Measurements from ENCODE around the gene ZER1.
"Not testable (repeated sequence)": the region's sequence is repeated elsewhere in the genome, so short reads cannot be mapped to it uniquely, and the experiment has no call there.

The ZER1 gene

GRCh38 chr9:128800061-128800460 is 28.3 kb upstream of the ZER1 start:
- H3K4me3 Mint-ChIP-seq = no peak overlapping the region
- no peaks in the 10 kb centered on the region for H3K27me3 Mint-ChIP-seq
- intact Hi-C loops (cut with micrococcal nuclease) = no loop called here
- H3K36me3 Mint-ChIP-seq (ENCODE audit: low read depth) = peaks cover 98% of the 10 kb centered on the region
- H3K9me3 Mint-ChIP-seq = no peaks in the 10 kb centered on the region
- no peak overlapping the region for H3K27ac Mint-ChIP-seq
- no peaks in the 10 kb centered on the region for H3K4me1 Mint-ChIP-seq (ENCODE audit: low read depth)

- H3K9me3 Mint-ChIP-seq = no peaks in the 10 kb centered on the region
- no peak overlapping the region for H3K27ac Mint-ChIP-seq
- H3K36me3 Mint-ChIP-seq (ENCODE audit: low read depth) = peaks cover 98% of the 10 kb centered on the region
- no peak overlapping the region for H3K4me3 Mint-ChIP-seq
- no peaks in the 10 kb centered on the region for H3K27me3 Mint-ChIP-seq
- intact Hi-C loops (cut with micrococcal nuclease) = no loop called here
- peaks cover 2% of the 10 kb centered on the region for H3K4me1 Mint-ChIP-seq (ENCODE audit: low read depth)
These were observed 27.2 kb upstream of the ZER1 start for GRCh38 chr9:128798896-128799295.

GRCh38 chr9:128794961-128795360 is 23.2 kb upstream of the ZER1 start:
- H3K27me3 Mint-ChIP-seq; H3K27ac Mint-ChIP-seq; intact Hi-C loops (cut with micrococcal nuclease); H3K4me3 Mint-ChIP-seq; H3K9me3 Mint-ChIP-seq; H3K4me1 Mint-ChIP-seq (ENCODE audit: low read depth): not testable (repeated sequence)
- peaks cover 98% of the 10 kb centered on the region for H3K36me3 Mint-ChIP-seq (ENCODE audit: low read depth)

- H3K4me3 Mint-ChIP-seq = no peak overlapping the region
- H3K36me3 Mint-ChIP-seq (ENCODE audit: low read depth) = peaks cover 84% of the 10 kb centered on the region
- intact Hi-C loops (cut with micrococcal nuclease) = no loop called here
- peaks cover 14% of the 10 kb centered on the region for H3K4me1 Mint-ChIP-seq (ENCODE audit: low read depth)
- no peaks in the 10 kb centered on the region for H3K27me3 Mint-ChIP-seq
- no peak overlapping the region for H3K27ac Mint-ChIP-seq
- no peaks in the 10 kb centered on the region for H3K9me3 Mint-ChIP-seq
These were observed 21.4 kb upstream of the ZER1 start for GRCh38 chr9:128792978-128793686.

GRCh38 chr9:128792134-128792533 is 20.4 kb upstream of the ZER1 start:
- H3K27ac Mint-ChIP-seq = no peak overlapping the region
- peaks cover 21% of the 10 kb centered on the region for H3K4me1 Mint-ChIP-seq (ENCODE audit: low read depth)
- H3K4me3 Mint-ChIP-seq = no peak overlapping the region
- intact Hi-C loops (cut with micrococcal nuclease) = no loop called here
- no peaks in the 10 kb centered on the region for H3K27me3 Mint-ChIP-seq
- H3K9me3 Mint-ChIP-seq = no peaks in the 10 kb centered on the region
- H3K36me3 Mint-ChIP-seq (ENCODE audit: low read depth) = peaks cover 81% of the 10 kb centered on the region

GRCh38 chr9:128790536-128790935 is 18.8 kb upstream of the ZER1 start:
- Mint-ChIP-seq H3K27me3 (no peaks in the 10 kb centered on the region), H3K4me1 (ENCODE audit: low read depth) (peaks cover 26% of the 10 kb centered on the region), H3K4me3 (no peak overlapping the region), H3K27ac (no peak overlapping the region), H3K9me3 (no peaks in the 10 kb centered on the region), H3K36me3 (ENCODE audit: low read depth) (peaks cover 71% of the 10 kb centered on the region)
- intact Hi-C loops (cut with micrococcal nuclease) = no loop called here

- intact Hi-C loops (cut with micrococcal nuclease) = no loop called here
- H3K27me3 Mint-ChIP-seq = no peaks in the 10 kb centered on the region
- H3K36me3 Mint-ChIP-seq (ENCODE audit: low read depth) = peaks cover 50% of the 10 kb centered on the region
- no peaks in the 10 kb centered on the region for H3K9me3 Mint-ChIP-seq
- H3K4me1 Mint-ChIP-seq (ENCODE audit: low read depth) = peaks cover 26% of the 10 kb centered on the region
- H3K4me3 Mint-ChIP-seq = peak overlapping the region; percentile 92
- H3K27ac Mint-ChIP-seq = peak overlapping the region; percentile 83
These were observed 16.7 kb upstream of the ZER1 start for GRCh38 chr9:128788445-128788844.

- H3K4me1 Mint-ChIP-seq (ENCODE audit: low read depth) = peaks cover 33% of the 10 kb centered on the region
- no peaks in the 10 kb centered on the region for H3K27me3 Mint-ChIP-seq
- no peaks in the 10 kb centered on the region for H3K9me3 Mint-ChIP-seq
- intact Hi-C loops (cut with micrococcal nuclease) = loop anchor here (1.0 kb wide), 1 partner anchor 16 kb away; the partner anchor contains the start of gene ZER1
- H3K4me3 Mint-ChIP-seq = peak overlapping the region; percentile 92
- H3K36me3 Mint-ChIP-seq (ENCODE audit: low read depth) = peaks cover 42% of the 10 kb centered on the region
- peak overlapping the region; percentile 83 for H3K27ac Mint-ChIP-seq
These were observed 15.9 kb upstream of the ZER1 start for GRCh38 chr9:128787659-128788058.

GRCh38 chr9:128786681-128787601 is 15.2 kb upstream of the ZER1 start, which contains the start of gene TBC1D13:
Gene TBC1D13 (plus strand): TSS chr9:128787253. CDS start chr9:128787354, 101 bp downstream.
- Mint-ChIP-seq H3K36me3 (ENCODE audit: low read depth) (peaks cover 35% of the 10 kb centered on the region), H3K27ac (peak within 1 kb of the TSS; percentile 83), H3K9me3 (peaks cover under 1% of the 10 kb centered on the region), H3K4me1 (ENCODE audit: low read depth) (peaks cover 33% of the 10 kb centered on the region), H3K4me3 (peak within 1 kb of the TSS; percentile 92), H3K27me3 (no peaks in the 10 kb centered on the region)
- intact Hi-C loops (cut with micrococcal nuclease) = loop anchor here (1.0 kb wide), 2 partner anchors 11 to 16 kb away; partner anchors contain the start of gene ZER1

- Mint-ChIP-seq H3K27ac (no peak overlapping the region), H3K4me1 (ENCODE audit: low read depth) (peaks cover 42% of the 10 kb centered on the region), H3K36me3 (ENCODE audit: low read depth) (peaks cover 20% of the 10 kb centered on the region), H3K4me3 (no peak overlapping the region), H3K27me3 (no peaks in the 10 kb centered on the region), H3K9me3 (peaks cover 8% of the 10 kb centered on the region)
- intact Hi-C loops (cut with micrococcal nuclease) = no loop called here
These were observed 13.7 kb upstream of the ZER1 start for GRCh38 chr9:128785427-128785826.

- peaks cover 8% of the 10 kb centered on the region for H3K9me3 Mint-ChIP-seq
- no peak overlapping the region for H3K4me3 Mint-ChIP-seq
- peaks cover 9% of the 10 kb centered on the region for H3K36me3 Mint-ChIP-seq (ENCODE audit: low read depth)
- intact Hi-C loops (cut with micrococcal nuclease) = no loop called here
- H3K27ac Mint-ChIP-seq = peak overlapping the region; percentile 85
- H3K4me1 Mint-ChIP-seq (ENCODE audit: low read depth) = peaks cover 28% of the 10 kb centered on the region
- H3K27me3 Mint-ChIP-seq = no peaks in the 10 kb centered on the region
These were observed 10.9 kb upstream of the ZER1 start for GRCh38 chr9:128782669-128783068.

GRCh38 chr9:128781187-128782070 is 9.7 kb upstream of the ZER1 start:
- no peaks in the 10 kb centered on the region for H3K36me3 Mint-ChIP-seq (ENCODE audit: low read depth)
- H3K27me3 Mint-ChIP-seq = no peaks in the 10 kb centered on the region
- H3K4me3 Mint-ChIP-seq = no peak overlapping the region
- peak overlapping the region; percentile 23 for H3K27ac Mint-ChIP-seq
- peaks cover 21% of the 10 kb centered on the region for H3K4me1 Mint-ChIP-seq (ENCODE audit: low read depth)
- peaks cover 8% of the 10 kb centered on the region for H3K9me3 Mint-ChIP-seq
- intact Hi-C loops (cut with micrococcal nuclease) = no loop called here

GRCh38 chr9:128780093-128780492 is 8.4 kb upstream of the ZER1 start:
- peaks cover 21% of the 10 kb centered on the region for H3K4me1 Mint-ChIP-seq (ENCODE audit: low read depth)
- intact Hi-C loops (cut with micrococcal nuclease); H3K36me3 Mint-ChIP-seq (ENCODE audit: low read depth); H3K4me3 Mint-ChIP-seq; H3K27me3 Mint-ChIP-seq: not testable (repeated sequence)
- peak overlapping the region; percentile 68 for H3K27ac Mint-ChIP-seq
- H3K9me3 Mint-ChIP-seq = peaks cover 17% of the 10 kb centered on the region

Measured in dendritic cell treated with granulocyte-macrophage colony-stimulating factor and Interleukin-4, amounts not matched to agents 40 ng/mL and 50 ng/mL, for 4 days (primary cell).